Measurements from ENCODE around the gene XCR1.

The XCR1 gene

DNA sequence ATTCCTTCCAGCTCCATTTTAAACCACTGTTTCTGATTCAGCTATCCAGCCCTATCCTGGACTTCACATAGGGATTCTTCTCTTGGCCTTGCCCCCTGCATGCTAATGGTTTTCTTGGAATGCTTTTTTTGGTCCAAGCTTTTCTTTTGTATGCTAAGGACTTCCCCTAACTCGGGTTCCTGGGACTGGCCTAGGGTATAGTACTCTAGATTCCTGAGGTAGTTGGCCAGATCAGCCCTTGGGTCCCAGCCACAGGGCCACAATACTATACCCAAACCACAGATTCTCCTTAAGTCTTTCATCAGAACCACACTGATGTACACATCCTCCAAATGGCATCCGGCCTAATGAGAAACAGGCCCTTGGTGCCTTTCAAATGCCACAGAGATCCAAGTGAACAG is 34.5 kb downstream of the XCR1 start:
- Histone ChIP-seq H3K4me1 (ENCODE audit: control insufficient read depth in 1 of 2, insufficient read depth in 1 of 2, low read depth in 1 of 2, low read length in 1 of 2) (peaks cover 67 to 70% of the 10 kb centered on the region in 2 experiments), H3K27ac (no peak overlapping the region), H3K27me3 (peaks cover 65% of the 10 kb centered on the region), H3K4me3 (ENCODE audit: low read depth in 1 of 2, low read length in 1 of 2) (no peak overlapping the region), H3K9me3 (no peaks in the 10 kb centered on the region), H3K36me3 (no peaks in the 10 kb centered on the region)
- TF ChIP-seq, protein P1, sequence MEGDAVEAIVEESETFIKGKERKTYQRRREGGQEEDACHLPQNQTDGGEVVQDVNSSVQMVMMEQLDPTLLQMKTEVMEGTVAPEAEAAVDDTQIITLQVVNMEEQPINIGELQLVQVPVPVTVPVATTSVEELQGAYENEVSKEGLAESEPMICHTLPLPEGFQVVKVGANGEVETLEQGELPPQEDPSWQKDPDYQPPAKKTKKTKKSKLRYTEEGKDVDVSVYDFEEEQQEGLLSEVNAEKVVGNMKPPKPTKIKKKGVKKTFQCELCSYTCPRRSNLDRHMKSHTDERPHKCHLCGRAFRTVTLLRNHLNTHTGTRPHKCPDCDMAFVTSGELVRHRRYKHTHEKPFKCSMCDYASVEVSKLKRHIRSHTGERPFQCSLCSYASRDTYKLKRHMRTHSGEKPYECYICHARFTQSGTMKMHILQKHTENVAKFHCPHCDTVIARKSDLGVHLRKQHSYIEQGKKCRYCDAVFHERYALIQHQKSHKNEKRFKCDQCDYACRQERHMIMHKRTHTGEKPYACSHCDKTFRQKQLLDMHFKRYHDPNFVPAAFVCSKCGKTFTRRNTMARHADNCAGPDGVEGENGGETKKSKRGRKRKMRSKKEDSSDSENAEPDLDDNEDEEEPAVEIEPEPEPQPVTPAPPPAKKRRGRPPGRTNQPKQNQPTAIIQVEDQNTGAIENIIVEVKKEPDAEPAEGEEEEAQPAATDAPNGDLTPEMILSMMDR (IDR thresholded peaks at IDR 0.05): no peak

DNA sequence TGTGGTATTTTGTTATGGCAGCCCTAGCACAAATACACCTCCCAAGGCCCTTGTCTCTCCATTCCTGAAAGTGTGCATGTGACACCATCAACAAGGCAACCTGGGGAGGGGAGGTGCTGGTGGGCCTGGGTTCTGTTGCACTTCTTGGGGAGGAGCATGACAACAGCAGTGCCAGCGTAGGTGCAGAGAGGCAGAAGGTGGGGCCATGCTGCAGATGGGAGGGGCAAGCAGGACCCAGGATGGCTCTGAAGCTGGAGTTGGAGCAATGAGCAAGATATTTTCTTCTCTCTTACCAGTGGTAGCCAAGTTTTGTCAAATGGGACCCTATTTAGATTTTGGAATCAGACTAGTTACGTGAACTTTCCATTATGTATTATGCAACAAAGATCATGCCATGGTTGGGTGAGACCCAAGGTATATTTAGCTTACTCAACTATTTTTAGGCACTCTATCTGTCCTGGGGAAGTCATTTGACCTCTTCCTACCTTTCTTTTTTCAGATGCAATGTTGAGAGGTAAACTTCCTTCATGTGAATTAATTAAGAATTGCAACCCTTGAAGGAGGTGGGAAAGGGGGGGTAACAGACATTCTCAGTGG is 35.1 kb downstream of the XCR1 start:
- Histone ChIP-seq H3K4me3 (ENCODE audit: low read depth in 1 of 2, low read length in 1 of 2) (no peak overlapping the region), H3K36me3 (no peaks in the 10 kb centered on the region), H3K27me3 (peaks cover 71% of the 10 kb centered on the region), H3K9me3 (no peaks in the 10 kb centered on the region), H3K4me1 (ENCODE audit: control insufficient read depth in 1 of 2, insufficient read depth in 1 of 2, low read depth in 1 of 2, low read length in 1 of 2) (peaks cover 73 to 76% of the 10 kb centered on the region in 2 experiments), H3K27ac (no peak overlapping the region)
- TF ChIP-seq, protein P1 (IDR thresholded peaks at IDR 0.05): no peak

DNA sequence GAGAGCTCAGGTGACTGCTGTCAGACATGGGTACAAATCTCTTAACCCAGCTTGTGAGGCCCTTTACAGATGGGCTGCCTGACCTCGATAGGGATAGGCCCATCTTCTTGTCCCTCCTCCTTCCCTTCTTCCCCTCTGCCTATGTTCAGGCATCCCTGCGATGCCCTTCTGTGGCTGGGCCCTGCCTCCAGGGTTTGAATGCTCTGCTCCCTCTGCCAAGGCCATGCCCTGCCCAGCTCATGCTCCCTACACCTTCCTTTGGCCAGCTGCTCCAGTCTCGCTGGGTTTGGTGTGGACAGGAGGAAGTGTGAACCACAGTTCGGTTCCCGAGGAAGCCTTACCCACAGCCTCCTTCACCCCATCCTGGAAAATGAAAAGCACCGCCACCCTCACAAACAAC is 35.9 kb downstream of the XCR1 start:
- TF ChIP-seq, protein P1 (IDR thresholded peaks at IDR 0.05): no peak
- Histone ChIP-seq H3K4me1 (ENCODE audit: control insufficient read depth in 1 of 2, insufficient read depth in 1 of 2, low read depth in 1 of 2, low read length in 1 of 2) (peaks cover 76 to 79% of the 10 kb centered on the region in 2 experiments), H3K9me3 (no peaks in the 10 kb centered on the region), H3K27me3 (peaks cover 76% of the 10 kb centered on the region), H3K4me3 (ENCODE audit: low read depth in 1 of 2, low read length in 1 of 2) (no peak overlapping the region), H3K27ac (no peak overlapping the region), H3K36me3 (no peaks in the 10 kb centered on the region)

DNA sequence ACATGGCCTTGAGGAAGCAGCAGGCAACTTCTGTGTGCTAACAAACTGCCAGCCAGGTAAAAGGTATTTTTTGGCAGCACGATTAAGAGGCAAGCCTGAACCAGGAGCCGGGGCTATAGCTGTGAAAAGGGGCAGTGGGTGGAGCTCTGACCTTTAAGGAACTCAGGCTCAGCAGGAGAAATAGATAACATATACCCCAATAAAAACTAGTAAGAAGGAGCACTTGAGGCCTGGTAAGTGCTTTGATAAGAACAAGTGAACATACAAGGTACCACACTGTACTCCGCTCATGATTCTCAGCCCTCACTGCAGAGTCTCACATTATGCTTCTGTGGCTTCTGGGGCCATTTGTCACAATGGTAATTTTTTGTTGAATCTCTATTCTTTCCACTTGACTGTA is 37.1 kb downstream of the XCR1 start:
- Histone ChIP-seq H3K9me3 (no peaks in the 10 kb centered on the region), H3K36me3 (no peaks in the 10 kb centered on the region), H3K27ac (no peak overlapping the region), H3K4me1 (ENCODE audit: control insufficient read depth in 1 of 2, insufficient read depth in 1 of 2, low read depth in 1 of 2, low read length in 1 of 2) (peaks cover 67 to 68% of the 10 kb centered on the region in 2 experiments), H3K27me3 (peaks cover 85% of the 10 kb centered on the region), H3K4me3 (ENCODE audit: low read depth in 1 of 2, low read length in 1 of 2) (no peak overlapping the region)
- TF ChIP-seq, protein P1 (IDR thresholded peaks at IDR 0.05): no peak

DNA sequence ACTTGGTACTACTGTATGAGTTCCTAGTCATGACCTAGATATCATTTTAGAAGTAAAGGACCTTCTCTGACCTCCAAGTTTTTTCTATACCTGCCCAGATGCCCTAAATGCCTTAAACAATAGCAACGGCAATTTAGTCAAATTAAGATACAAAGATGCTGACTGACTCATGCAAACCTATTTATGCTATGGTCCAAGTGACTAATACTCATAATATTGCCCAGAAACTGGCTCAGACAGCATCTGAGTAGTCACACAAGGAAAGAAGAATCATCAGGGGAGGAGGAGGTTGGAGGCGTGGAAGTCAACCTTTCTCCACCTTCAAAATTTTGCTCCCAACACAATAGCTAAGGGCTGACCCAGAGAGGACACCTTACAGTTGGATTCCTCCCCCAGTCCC is 38.5 kb downstream of the XCR1 start:
- Histone ChIP-seq H3K27me3 (peaks cover 87% of the 10 kb centered on the region), H3K36me3 (no peaks in the 10 kb centered on the region), H3K4me3 (ENCODE audit: low read depth in 1 of 2, low read length in 1 of 2) (no peak overlapping the region), H3K4me1 (ENCODE audit: control insufficient read depth in 1 of 2, insufficient read depth in 1 of 2, low read depth in 1 of 2, low read length in 1 of 2) (peaks cover 55% of the 10 kb centered on the region in 2 experiments), H3K9me3 (no peaks in the 10 kb centered on the region), H3K27ac (no peak overlapping the region)
- TF ChIP-seq, protein P1 (IDR thresholded peaks at IDR 0.05): no peak

Measured in neutrophil (primary cell).